Measurements from ENCODE around the gene FOXI1.

FOXI1 gene

GRCh38 chr5:170100066-170100943, 5.4 kb upstream of the FOXI1 start:
- H3K27me3 ChIP-seq (ENCODE audit: insufficient read depth, low read length), result no peaks in the 10 kb centered on the region
- no peak overlapping the region for H2BK12ac ChIP-seq (ENCODE audit: low read length)
- no peak overlapping the region for H3K27ac ChIP-seq (ENCODE audit: low read depth, low read length)
- no peak overlapping the region for H3K23ac ChIP-seq (ENCODE audit: low read length)
- H3K18ac ChIP-seq (ENCODE audit: low read length), result no peak overlapping the region
- no peak overlapping the region for H3K9ac ChIP-seq (ENCODE audit: low read length)
- no peak overlapping the region for H2AK5ac ChIP-seq (ENCODE audit: low read length)
- H3K36me3 ChIP-seq (ENCODE audit: control insufficient read depth in 1 of 2, insufficient read depth in 2 of 2, low read length in 2 of 2), result no peaks in the 10 kb centered on the region
- no peak overlapping the region for H2BK120ac ChIP-seq (ENCODE audit: insufficient read depth, low read length, poor library complexity)
- H4K12ac ChIP-seq (ENCODE audit: low read depth, low read length), result no peak overlapping the region
- H3K4ac ChIP-seq (ENCODE audit: low read depth, low read length), result no peak overlapping the region
- no peak overlapping the region for H4K91ac ChIP-seq (ENCODE audit: low read depth, low read length)
- no peaks in the 10 kb centered on the region for H3K4me1 ChIP-seq (ENCODE audit: control insufficient read depth in 1 of 2, insufficient read depth in 2 of 2, low read length in 2 of 2)
- no peak overlapping the region for H3K4me3 ChIP-seq (ENCODE audit: low read depth, low read length)
- no peak overlapping the region for H2BK5ac ChIP-seq (ENCODE audit: low read depth, low read length, poor library complexity)
- no peak overlapping the region for H3K4me2 ChIP-seq (ENCODE audit: low read length)
- DNase-seq, result peak; percentile 59 to 82
- no peak overlapping the region for H4K8ac ChIP-seq (ENCODE audit: low read depth, low read length)
- no peak overlapping the region for H3K14ac ChIP-seq (ENCODE audit: low read length)
- no peaks in the 10 kb centered on the region for H3K79me1 ChIP-seq (ENCODE audit: low read length)
- WGBS (ENCODE audit: extremely low coverage, insufficient coverage, insufficient read length), result no CpG with 5 or more reads among the region's 13 CpGs
- H2AFZ ChIP-seq (ENCODE audit: insufficient read depth, low read length, poor library complexity), result no peak overlapping the region
- H3K79me2 ChIP-seq (ENCODE audit: control insufficient read depth, insufficient read depth, low read length, poor library complexity), result no peaks in the 10 kb centered on the region
- H3K9me3 ChIP-seq (ENCODE audit: insufficient read depth, low read depth, low read length), result peaks cover 2% of the 10 kb centered on the region

GRCh38 chr5:170103447-170103846, 2.2 kb upstream of the FOXI1 start:
- Histone ChIP-seq H2BK12ac (ENCODE audit: low read length) (no peak overlapping the region), H2BK120ac (ENCODE audit: insufficient read depth, low read length, poor library complexity) (no peak overlapping the region), H3K79me2 (ENCODE audit: control insufficient read depth, insufficient read depth, low read length, poor library complexity) (no peaks in the 10 kb centered on the region), H3K4me3 (ENCODE audit: low read depth, low read length) (no peak overlapping the region), H3K23ac (ENCODE audit: low read length) (no peak overlapping the region), H3K9ac (ENCODE audit: low read length) (no peak overlapping the region), H2AFZ (ENCODE audit: insufficient read depth, low read length, poor library complexity) (no peak overlapping the region), H4K8ac (ENCODE audit: low read depth, low read length) (no peak overlapping the region), H2BK5ac (ENCODE audit: low read depth, low read length, poor library complexity) (no peak overlapping the region), H3K14ac (ENCODE audit: low read length) (no peak overlapping the region), H3K36me3 (ENCODE audit: control insufficient read depth in 1 of 2, insufficient read depth in 2 of 2, low read length in 2 of 2) (no peaks in the 10 kb centered on the region), H3K4me2 (ENCODE audit: low read length) (no peak overlapping the region), H3K79me1 (ENCODE audit: low read length) (no peaks in the 10 kb centered on the region), H3K4ac (ENCODE audit: low read depth, low read length) (no peak overlapping the region), H2AK5ac (ENCODE audit: low read length) (no peak overlapping the region), H3K27ac (ENCODE audit: low read depth, low read length) (no peak overlapping the region), H3K4me1 (ENCODE audit: control insufficient read depth in 1 of 2, insufficient read depth in 2 of 2, low read length in 2 of 2) (no peaks in the 10 kb centered on the region), H4K12ac (ENCODE audit: low read depth, low read length) (no peak overlapping the region), H4K91ac (ENCODE audit: low read depth, low read length) (no peak overlapping the region), H3K18ac (ENCODE audit: low read length) (no peak overlapping the region), H3K27me3 (ENCODE audit: insufficient read depth, low read length) (no peaks in the 10 kb centered on the region), H3K9me3 (ENCODE audit: insufficient read depth, low read depth, low read length) (peaks cover 2% of the 10 kb centered on the region)
- no CpG with 5 or more reads among the region's 1 CpG for WGBS (ENCODE audit: extremely low coverage, insufficient coverage, insufficient read length)
- DNase-seq, result no peak

GRCh38 chr5:170104299-170104698, 1.4 kb upstream of the FOXI1 start:
- Histone ChIP-seq H3K4me1 (ENCODE audit: control insufficient read depth in 1 of 2, insufficient read depth in 2 of 2, low read length in 2 of 2) (peaks cover 3% of the 10 kb centered on the region in 2 experiments), H3K14ac (ENCODE audit: low read length) (no peak overlapping the region), H2AK5ac (ENCODE audit: low read length) (no peak overlapping the region), H2BK5ac (ENCODE audit: low read depth, low read length, poor library complexity) (no peak overlapping the region), H3K79me2 (ENCODE audit: control insufficient read depth, insufficient read depth, low read length, poor library complexity) (no peaks in the 10 kb centered on the region), H3K79me1 (ENCODE audit: low read length) (no peaks in the 10 kb centered on the region), H3K4me2 (ENCODE audit: low read length) (no peak overlapping the region), H3K9ac (ENCODE audit: low read length) (no peak overlapping the region), H3K36me3 (ENCODE audit: control insufficient read depth in 1 of 2, insufficient read depth in 2 of 2, low read length in 2 of 2) (no peaks in the 10 kb centered on the region), H2BK120ac (ENCODE audit: insufficient read depth, low read length, poor library complexity) (no peak overlapping the region), H3K23ac (ENCODE audit: low read length) (no peak overlapping the region), H4K8ac (ENCODE audit: low read depth, low read length) (no peak overlapping the region), H3K18ac (ENCODE audit: low read length) (no peak overlapping the region), H3K27me3 (ENCODE audit: insufficient read depth, low read length) (no peaks in the 10 kb centered on the region), H4K12ac (ENCODE audit: low read depth, low read length) (no peak overlapping the region), H3K9me3 (ENCODE audit: insufficient read depth, low read depth, low read length) (peaks cover 2% of the 10 kb centered on the region), H4K91ac (ENCODE audit: low read depth, low read length) (no peak overlapping the region), H2BK12ac (ENCODE audit: low read length) (no peak overlapping the region), H2AFZ (ENCODE audit: insufficient read depth, low read length, poor library complexity) (no peak overlapping the region), H3K4me3 (ENCODE audit: low read depth, low read length) (no peak overlapping the region), H3K27ac (ENCODE audit: low read depth, low read length) (no peak overlapping the region), H3K4ac (ENCODE audit: low read depth, low read length) (no peak overlapping the region)
- no peak for DNase-seq
- WGBS (ENCODE audit: extremely low coverage, insufficient coverage, insufficient read length), result no CpG with 5 or more reads among the region's 6 CpGs

GRCh38 chr5:170104710-170105109, 987 bp upstream of the FOXI1 start:
- H3K4ac ChIP-seq (ENCODE audit: low read depth, low read length), result no peak overlapping the region
- no peak overlapping the region for H3K9ac ChIP-seq (ENCODE audit: low read length)
- no peak overlapping the region for H3K4me2 ChIP-seq (ENCODE audit: low read length)
- no peak overlapping the region for H2BK12ac ChIP-seq (ENCODE audit: low read length)
- DNase-seq, result no peak
- no peaks in the 10 kb centered on the region for H3K27me3 ChIP-seq (ENCODE audit: insufficient read depth, low read length)
- no peak overlapping the region for H4K91ac ChIP-seq (ENCODE audit: low read depth, low read length)
- H3K9me3 ChIP-seq (ENCODE audit: insufficient read depth, low read depth, low read length), result peaks cover 2% of the 10 kb centered on the region
- peak overlapping the region; percentile 47 for H3K4me3 ChIP-seq (ENCODE audit: low read depth, low read length)
- H3K36me3 ChIP-seq (ENCODE audit: control insufficient read depth in 1 of 2, insufficient read depth in 2 of 2, low read length in 2 of 2), result no peaks in the 10 kb centered on the region
- no peak overlapping the region for H2BK120ac ChIP-seq (ENCODE audit: insufficient read depth, low read length, poor library complexity)
- no peak overlapping the region for H4K8ac ChIP-seq (ENCODE audit: low read depth, low read length)
- H3K4me1 ChIP-seq (ENCODE audit: control insufficient read depth in 1 of 2, insufficient read depth in 2 of 2, low read length in 2 of 2), result peaks cover 3 to 4% of the 10 kb centered on the region in 2 experiments
- H3K23ac ChIP-seq (ENCODE audit: low read length), result no peak overlapping the region
- WGBS (ENCODE audit: extremely low coverage, insufficient coverage, insufficient read length), result 100% methylated on average over 9 of the region's 26 CpGs
- H3K27ac ChIP-seq (ENCODE audit: low read depth, low read length), result no peak overlapping the region
- H3K79me2 ChIP-seq (ENCODE audit: control insufficient read depth, insufficient read depth, low read length, poor library complexity), result no peaks in the 10 kb centered on the region
- H4K12ac ChIP-seq (ENCODE audit: low read depth, low read length), result no peak overlapping the region
- no peak overlapping the region for H2AK5ac ChIP-seq (ENCODE audit: low read length)
- H2BK5ac ChIP-seq (ENCODE audit: low read depth, low read length, poor library complexity), result no peak overlapping the region
- H3K79me1 ChIP-seq (ENCODE audit: low read length), result no peaks in the 10 kb centered on the region
- no peak overlapping the region for H3K18ac ChIP-seq (ENCODE audit: low read length)
- no peak overlapping the region for H3K14ac ChIP-seq (ENCODE audit: low read length)
- H2AFZ ChIP-seq (ENCODE audit: insufficient read depth, low read length, poor library complexity), result no peak overlapping the region
